Measurements from ENCODE around the gene SKI.
A peak's percentile ranks its signal among the peaks of the same experiment; 100 is the strongest.
"Not testable (repeated sequence)": the region's sequence is repeated elsewhere in the genome, so short reads cannot be mapped to it uniquely, and the experiment has no call there.

The SKI gene

DNA sequence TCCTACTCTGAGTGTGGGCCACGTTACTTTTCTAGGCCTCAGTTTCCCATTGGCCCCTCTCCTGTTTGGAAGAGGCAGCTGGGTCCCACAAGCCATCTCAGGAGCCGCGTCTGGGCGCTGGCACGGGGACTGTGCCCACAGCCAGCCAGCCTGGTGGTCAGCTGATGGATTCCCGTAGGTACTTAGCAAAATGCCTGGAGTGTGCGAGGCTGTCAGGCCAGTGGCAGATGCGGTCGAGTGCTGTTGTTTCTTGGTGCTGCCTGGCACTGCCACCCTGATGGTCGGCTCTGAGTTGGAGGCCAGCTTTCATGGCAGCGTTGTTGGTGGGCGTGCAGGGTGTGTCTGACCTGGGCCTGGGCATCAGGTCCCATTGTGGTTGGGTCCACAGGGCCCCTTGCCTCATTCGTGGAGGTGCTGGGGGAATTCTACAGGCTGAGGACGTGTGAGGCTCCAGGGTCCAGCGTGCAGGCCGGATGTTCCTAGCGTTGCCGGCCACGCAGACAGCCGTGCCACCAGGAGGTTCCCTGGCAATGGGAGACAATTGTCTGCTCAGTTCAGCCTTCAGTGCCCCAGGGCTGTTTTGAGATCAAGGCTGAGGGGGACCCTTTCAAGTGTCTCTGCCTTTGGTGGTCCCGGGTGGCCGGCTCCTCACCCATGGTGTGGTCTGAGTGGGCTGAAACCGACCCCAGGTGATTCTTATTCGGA lies 20.9 kb downstream of the SKI start:
- DNase-seq, result no peak

DNA sequence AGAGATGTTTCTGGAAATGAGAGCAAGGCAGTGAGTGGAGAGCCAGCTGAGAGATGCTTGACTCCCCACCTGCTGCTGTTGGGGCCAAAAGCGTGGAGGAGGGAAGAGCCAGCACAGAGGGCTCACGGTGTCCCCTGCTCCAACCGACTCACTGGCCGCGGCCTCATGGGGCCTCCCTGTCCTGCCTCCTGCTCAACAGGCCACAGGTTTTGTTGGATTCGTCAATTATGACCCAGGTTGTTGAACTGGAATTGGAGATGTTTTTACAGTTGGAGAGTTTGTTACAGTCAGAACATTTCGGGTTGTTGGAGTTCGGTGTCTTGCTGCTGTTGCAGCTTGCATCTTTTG lies 21.4 kb downstream of the SKI start:
- DNase-seq, result no peak

DNA sequence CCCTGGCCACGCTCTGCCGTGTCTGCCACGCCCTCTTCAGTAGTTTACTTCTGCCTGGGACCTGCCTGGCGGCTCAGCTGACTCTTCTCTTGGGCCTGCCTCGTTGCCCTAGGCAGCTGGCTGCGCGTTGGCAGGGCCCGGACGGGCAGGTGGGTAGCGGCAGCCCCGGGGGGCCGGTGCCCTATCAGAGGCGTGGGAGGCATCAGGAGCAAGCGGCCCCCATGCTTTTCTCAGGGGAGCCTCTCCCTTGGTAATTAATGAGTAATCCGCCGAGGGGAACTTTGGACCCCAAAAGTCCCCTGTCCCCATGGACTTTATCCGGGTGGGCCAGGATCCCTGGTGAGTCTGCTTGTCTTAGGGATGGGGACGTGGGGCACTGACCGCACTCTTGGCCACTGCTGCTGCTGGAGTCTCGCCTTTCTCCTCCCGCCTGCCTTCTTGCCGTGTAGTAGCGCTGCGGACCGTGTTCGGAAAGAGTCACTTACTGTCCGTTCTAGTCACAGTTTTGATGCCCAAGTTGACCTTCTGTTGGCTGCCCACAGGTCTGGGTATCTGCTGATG lies 22.7 kb downstream of the SKI start:
- no peak for DNase-seq

DNA sequence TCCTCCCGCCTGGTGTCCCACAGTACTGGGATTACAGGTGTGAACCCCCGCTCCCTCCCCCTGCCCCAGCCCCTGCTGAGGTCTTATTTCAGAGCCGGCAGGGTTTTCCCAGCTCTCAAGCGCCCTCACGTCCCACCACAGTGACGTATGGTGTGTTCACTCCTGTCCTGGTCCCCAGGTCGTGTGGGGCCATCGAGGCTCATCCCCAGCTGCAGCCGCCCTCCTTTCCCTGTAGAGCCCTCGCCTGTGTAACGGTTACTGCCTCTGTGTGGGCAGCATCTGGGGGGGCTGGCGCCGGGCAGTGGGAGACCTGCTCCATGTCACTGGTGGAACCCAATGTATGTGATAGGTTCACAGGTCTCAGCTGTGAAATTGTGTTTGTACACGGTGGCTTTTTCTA lies 23.2 kb downstream of the SKI start:
- DNase-seq, result no peak

DNA sequence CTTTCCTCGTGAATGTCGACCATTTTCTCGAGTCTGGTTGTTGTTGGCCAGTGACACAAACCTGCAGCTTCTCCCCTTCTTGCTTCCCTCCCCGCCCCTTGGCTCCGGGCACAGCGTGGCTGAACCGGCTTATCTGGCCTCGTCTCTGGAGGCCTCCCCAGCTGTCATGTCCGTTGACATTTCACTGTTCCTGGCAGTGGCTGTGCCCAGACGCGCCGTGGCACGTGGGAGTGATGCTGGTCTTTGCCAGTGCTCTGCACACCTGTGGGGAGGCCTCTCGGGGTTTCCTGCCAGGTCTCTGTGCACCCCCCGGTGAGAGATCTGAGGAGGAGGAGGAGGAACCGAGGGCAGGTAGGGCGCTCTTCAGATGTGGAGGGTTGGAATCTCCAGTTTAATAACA lies 23.7 kb downstream of the SKI start:
- DNase-seq, result no peak

DNA sequence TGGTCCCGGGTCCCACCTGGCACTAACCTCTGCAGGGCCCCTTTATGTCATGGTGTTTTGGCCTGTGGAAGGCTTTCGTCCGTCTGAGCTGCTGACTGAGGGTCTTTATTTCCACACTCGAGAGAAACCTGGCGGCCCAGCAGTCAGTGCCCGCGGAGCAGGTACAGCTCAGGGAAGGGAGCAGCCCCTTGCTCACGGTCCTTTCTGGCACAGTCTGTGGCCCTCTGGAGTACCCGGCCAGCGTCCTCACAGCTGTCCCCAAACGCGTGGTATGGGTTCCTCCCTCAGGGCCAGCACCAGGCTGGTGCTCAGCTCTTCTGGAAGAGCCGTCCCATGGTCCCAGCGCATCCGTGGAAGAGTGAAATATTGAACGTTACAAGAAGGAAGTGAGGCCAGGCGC lies 24.3 kb downstream of the SKI start:
- DNase-seq, result no peak

DNA sequence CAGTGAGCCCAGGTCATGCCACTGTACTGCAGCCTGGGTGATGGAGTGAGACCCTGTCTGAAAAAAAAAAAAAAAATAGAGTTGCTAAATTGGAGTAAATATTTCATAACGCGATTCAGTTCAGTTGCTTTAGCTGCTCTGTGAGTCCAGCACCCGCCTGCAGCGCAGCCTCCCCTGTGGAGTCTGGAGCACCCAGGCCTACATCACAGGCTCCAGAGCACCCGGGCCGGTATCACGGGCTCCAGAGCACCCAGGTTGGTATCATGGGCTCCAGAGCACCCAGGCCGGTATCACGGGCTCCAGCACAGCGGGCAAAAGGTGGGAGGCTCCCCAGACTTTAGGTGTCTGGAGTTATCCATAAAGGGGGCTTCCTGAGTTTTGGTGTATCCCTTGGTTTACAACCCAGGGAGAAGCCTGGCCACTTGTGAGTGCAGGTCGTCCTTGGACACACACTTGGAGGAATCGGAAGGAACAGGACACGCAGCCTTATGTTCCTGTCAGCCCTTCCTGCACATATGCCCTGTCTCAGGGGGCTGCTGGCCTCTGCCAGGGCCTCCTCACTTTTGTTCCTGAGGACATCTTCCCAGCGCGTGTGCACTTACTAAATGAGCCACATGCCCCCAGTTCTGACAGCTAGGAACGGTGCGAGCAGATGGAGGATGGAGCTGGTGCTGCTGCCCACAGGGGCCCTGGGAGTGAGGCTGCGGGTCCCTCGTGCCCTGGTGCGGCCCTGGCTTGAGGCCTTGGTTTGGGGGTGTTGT lies 25.1 kb downstream of the SKI start:
- DNase-seq, result no peak

DNA sequence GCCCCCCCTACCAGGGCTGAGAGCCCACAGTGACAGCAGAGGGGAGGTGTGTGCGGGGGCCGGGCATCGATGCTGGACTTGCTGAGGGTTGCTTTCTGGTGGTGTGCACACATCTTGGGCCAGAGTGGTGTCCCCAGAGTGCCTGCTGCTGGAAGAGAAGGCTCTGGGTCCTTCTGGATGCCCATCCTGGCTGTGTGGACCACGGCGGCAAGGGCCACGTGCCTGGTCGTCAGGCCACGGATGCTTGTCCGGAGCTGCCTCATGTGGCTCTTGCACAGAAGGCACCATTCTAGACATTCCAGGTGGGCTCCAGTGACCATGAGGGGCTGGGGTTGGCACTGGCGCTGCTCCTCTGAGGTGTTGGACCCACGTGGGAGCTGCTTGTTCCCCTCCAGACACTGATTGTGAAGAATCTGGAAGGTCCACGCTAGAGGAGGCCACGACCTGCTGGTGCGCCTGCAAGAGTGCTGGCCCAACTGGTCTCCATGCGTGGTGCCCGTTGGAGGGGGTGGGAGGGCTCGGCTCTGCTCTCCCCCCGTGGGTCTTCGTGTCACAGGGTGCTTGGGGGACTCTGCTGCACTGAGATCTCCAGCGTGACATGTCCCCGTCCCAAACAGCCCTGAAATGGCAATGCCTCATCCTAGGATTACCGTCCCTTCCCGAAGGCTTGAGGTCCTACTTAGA lies 25.8 kb downstream of the SKI start:
- DNase-seq, result no peak

DNA sequence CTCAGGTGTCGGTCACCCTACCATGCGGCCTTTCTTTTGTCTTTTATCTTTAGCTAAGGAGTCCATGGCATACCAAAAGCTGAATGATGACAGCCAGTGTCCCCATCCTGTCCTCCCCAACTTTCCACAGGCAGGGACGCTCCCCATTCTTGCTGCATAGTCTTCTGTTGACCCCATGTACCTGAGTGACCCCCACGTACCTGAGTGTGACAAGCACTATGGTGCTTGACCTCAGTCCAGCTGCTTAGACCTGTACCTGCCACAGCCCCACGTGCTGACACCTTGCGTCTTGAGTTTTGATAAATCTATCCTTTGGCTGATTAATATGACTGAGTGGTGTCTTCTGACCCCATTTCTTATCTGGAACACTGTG lies 26.9 kb downstream of the SKI start:
- DNase-seq, result no peak

DNA sequence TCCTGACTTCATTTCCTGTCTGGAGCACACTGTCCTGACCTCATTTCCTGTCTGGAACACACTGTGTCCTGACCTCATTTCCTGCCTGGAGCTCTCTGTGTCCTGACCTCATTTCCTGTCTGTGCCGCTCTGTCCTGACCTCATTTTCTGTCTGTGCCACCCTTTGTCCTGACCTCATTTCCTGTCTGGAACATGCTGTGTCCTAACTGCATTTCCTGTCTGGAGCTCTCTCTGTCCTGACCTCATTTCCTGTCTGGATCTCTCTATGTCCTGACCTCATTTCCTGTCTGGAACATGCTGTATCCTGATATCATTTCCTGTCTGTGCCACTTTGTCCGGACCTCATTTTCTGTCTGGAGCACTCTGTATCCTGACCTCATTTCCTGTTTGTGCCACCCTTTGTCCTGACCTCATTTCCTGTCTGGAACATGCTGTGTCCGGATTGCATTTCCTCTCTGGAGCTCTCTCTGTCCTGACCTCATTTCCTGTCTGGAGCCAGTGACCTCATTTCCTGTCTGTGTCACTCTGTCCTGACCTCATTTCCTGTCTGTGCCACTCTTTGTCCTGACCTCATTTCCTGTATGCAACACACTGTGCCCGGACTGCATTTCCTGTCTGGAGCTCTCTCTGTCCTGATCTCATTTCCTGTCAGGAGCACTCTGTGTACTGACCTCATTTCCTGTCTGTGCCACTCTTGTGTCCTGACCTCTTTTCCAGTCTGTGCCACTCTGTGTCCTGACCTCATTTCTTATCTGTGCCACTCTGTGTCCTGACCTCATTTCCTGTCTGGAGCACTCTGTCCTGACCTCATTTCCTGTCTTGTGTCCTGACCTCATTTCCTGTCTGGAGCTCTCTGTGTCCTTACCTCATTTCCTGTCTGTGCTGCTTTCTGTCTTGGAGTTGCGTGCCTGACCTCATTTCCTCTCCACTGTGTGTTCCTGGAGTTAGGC lies 27.6 kb downstream of the SKI start:
- DNase-seq, result peak; percentile 81

DNA sequence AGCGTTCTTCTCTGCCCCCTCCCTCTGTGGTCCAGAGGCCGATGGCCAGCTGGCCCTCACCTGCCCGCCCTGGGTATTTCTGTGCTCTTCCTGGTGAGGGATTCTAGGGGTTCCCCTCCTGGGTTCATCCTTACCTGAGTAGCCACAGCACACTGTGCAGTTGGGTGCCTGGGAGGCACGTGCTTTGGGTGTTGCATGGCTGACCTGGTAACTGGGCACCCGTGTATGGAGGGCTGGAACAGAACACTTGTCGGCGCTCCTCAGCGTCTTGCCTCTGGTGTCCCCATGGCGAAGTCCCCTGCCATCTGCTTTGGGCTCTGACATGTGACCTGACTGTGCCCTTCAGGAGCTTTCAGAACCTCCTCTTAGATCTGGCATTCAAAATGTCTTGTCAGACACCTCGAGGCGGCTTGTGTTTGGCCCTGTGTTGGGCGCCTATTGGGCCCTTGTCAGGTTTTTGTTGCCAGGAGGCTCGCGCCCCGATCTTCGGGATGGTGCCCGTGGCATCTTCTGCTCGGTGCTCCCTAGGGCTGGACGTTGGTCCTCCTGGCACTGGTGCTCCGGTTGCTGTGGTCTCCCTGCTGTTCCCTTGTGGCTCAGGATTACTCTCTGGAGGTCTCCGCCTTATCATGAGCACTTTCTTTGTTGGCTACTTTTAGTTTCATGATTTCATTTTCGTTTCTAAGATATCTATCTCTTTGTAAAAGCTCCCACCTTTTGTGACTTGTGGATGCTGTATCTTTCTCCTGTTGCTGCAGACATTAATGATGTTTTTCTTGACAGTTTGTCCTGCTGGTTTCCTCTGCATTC lies 28.5 kb downstream of the SKI start:
- no peak for DNase-seq

DNA sequence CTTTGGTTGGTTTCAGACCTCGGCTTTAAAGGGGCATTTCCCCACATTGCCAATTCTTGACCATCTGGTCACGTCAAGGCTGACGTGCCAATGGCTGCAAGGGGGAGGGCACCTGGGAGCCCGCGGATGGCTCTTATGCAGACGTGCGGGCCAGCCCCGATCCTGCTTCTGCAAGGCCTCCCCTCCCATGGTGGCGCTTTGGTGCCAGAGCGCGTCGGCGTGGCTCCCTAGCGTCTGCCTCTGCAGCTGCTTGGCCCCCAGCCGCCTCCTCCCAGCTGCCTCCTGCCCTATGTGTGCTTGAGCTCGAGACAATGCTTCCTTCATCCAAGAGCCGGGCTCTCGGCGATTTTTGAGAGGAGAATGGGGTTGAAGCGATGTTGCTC lies 29.1 kb downstream of the SKI start:
- no peak for DNase-seq

DNA sequence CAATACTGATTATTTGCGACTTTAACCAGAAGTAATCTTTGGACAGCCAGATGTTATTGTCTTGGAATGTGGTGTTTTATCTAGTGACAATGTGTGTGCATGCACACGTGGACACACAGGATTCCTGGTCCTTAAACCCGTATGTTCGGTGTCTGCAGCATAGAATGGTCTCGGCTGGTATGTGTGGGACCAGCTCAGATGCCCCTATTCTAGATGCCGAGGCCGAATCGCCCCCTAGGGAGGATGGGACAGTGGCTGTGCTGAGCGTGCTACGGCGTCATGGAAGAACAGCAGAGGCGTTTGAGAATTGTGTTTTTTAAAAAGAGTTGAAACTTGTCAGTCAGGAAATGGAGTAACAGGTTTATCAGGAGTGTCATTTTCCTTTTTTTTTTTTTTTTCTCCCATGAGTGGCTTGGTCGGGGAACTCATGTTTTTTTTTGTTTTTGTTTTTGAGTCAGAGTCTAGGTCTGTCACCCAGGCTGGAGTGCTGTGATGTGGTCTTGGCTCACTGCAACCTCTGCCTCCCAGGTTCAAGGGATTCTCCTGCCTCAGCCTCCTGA lies 30.1 kb downstream of the SKI start:
- DNase-seq, result no peak

DNA sequence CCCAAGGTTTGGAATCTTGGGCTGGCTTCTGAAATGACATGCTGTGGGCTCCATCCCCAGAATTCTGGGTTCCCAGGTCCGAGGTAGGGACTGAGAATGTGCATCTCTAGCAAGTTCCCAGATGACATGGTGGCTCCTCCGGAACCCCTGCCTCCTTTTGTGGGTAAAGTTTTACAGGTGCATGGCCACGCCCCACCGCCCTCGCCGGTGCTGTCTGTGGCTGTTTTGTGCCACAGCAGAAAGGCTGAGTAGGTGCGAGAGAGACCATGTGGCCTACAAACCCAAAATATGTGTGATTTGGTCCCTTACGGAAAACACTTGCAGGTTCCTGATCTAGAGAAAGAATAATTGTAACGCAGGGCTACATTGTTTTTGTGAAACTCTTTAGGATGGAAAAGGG lies 30.9 kb downstream of the SKI start:
- no peak for DNase-seq

DNA sequence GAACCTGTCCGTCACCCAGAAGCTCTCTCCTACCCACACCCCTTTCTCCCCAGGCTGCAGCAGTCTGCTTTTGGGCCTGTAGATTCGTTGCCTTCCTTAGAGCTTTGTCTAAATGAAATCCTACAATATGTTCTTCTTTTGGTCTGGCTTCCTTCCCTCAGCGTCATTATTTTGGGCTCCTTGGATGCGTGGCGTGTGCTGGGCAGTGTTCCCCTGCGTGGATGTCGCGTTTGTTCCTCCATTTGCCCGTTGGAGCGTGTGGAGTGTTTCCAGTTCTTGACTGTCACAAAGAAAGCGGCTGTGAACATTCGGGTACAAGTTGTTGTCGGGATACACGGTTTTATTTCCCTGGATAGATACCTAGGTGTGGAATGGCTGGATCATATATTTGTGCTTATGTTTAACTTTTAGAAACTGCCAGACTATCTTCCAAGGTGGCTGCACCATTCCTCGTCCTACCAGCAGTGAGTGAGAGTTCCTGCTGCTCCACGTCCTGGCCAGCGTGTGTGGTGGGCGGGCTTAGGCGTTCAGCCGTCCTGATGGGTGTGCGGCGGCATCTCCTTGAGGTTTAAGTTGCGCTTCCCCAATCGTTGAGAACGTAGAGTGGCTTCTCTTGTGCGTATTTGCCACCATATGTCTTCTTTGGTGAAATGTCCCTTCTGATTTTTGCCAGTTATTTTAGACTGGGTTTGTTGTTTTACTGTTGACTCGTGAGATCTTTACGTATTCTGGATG lies 31.7 kb downstream of the SKI start:
- no peak for DNase-seq

DNA sequence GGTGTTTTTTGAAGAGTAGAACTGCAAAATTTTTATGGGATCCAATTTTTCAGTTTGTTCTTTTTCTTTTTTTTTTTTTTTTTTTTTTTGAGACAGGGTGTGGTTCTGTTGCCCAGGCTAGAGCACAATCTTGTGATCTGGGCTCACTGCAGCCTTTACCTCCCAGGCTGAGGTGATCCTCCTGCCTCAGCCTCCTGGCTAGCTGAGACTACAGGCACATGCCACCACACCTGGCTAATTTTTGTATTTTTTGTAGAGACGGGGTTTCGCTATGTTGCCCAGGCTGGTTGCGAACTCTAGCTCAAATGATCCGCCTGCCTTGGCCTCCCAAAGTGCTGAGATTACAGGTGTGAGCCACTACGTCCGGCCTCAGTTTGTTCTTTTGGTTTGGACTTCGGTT lies 32.4 kb downstream of the SKI start:
- DNase-seq, result not testable (repeated sequence)

DNA sequence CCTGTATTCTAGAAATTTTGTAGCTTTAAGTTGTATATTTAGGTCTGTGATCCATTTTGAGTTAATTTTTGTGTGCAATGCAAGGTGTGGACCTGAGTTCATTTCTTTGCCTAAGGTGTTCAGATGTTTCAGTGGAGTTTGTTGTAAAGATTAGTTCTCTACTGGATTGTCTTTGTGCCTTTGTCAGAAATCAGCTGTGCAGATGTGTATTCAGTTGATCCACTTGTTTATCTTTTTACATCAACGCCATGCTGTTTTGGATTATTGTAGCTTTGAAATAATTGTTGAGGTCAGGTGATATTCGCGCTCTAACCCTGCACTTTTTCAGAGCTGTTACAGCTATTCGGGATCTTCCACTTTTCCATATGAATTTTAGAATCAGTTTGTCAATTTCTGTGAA lies 32.8 kb downstream of the SKI start:
- DNase-seq, result no peak

DNA sequence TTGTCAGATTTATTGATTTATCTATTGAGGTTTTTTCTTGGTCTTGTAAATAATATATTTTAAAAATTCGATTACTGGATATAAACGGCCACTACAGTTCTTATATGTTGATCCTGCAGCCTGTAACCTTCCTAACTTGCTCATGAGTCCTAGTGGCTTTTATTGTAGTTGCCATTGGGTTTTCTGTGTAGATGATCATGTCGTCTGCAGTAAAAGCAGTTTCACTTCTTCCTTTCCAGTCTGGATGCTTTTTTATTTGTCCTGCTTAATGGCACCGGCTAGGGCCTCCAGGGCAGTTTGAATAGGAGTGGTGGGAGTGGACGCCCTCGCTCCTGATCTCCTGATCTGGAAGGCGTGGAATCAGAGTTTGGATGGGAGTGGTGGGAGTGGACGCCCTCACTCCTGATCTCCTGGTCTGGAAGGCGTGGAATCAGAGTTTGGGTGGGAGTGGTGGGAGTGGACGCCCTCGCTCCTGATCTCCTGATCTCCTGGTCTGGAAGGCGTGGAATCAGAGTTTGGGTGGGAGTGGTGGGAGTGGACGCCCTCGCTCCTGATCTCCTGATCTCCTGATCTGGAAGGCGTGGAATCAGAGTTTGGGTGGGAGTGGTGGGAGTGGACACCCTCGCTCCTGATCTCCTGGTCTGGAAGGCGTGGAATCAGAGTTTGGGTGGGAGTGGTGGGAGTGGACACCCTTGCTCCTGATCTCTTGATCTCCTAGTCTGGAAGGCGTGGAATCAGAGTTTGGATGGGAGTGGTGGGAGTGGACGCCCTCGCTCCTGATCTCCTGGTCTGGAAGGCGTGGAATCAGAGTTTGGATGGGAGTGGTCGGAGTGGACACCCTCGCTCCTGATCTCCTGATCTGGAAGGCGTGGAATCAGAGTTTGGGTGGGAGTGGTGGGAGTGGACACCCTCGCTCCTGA lies 33.6 kb downstream of the SKI start:
- not testable (repeated sequence) for DNase-seq

DNA sequence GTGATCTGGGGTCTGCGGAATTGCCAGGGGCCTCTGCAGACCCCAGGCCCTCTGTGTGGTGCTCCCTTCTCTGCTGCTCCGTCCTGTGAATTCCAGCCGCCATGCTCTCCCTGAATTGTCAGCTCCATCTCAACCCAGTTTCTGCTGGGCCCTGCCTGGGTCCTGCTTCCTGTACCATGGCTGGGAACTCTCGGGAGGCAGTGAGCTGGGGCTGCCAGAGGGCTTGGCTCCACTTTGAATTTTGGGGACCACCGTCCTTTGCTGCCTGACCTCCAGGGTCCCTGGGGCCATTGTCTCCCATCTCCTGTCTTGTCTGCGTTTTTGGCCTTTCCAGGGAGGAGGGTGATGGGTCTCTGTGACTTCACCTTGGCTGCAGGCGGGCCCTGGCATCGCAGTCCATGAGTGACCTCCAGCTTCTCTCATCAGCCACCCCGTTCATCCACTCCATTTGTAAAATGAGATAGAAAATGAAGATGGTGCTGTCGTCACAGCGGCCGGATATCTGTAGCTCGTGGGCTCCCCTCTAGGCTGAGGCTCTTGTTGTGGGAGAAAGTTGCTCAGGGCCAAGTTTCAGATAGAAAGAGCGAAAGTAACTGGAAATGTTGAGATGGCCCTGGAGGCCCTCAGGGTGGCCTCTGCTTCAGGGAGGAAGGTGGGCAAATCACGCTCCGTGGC lies 38.3 kb downstream of the SKI start:
- no peak for DNase-seq

Data from fibroblast of skin of right biceps (primary cell).